ENCODE results near the gene ABI3BP. TPM values are rescaled to one million over a fixed set of nuclear protein-coding genes. Genes with fewer than 3 reads are reported as not detected.

Gene ABI3BP
- total RNA-seq, 1 experiment from 2014 or later = 0.15 TPM

- CTCF ChIA-PET = no interaction called here
- DNase-seq (ENCODE audit: low read depth, low spot score) (no peak), ATAC-seq (no peak)
- Histone ChIP-seq H3K4me3 (replicated peaks in 1 of 2; ENCODE audit: low read depth in 1 of 2, low read length in 2 of 2) (no peak overlapping the region), H3K4me2 (ENCODE audit: low read length) (no peak overlapping the region), H3K9ac (ENCODE audit: low read length) (no peak overlapping the region), H2AFZ (ENCODE audit: low read depth, low read length, poor library complexity, severe bottlenecking) (no peak overlapping the region), H3K9me2 (ENCODE audit: insufficient read depth) (no peaks in the 10 kb centered on the region), H4K20me1 (ENCODE audit: insufficient read depth) (no peaks in the 10 kb centered on the region), H3K79me2 (ENCODE audit: insufficient read depth, low read length) (no peaks in the 10 kb centered on the region), H3K36me3 (ENCODE audit: control insufficient read depth in 1 of 2, insufficient read depth in 2 of 2, low read length in 2 of 2) (no peaks in the 10 kb centered on the region), H3K9me3 (ENCODE audit: control insufficient read depth in 1 of 2, insufficient read depth in 1 of 2, low read depth in 1 of 2, low read length in 2 of 2) (no peaks in the 10 kb centered on the region), H3K4me1 (ENCODE audit: control insufficient read depth in 1 of 2, insufficient read depth in 2 of 2, low read length in 2 of 2) (no peaks in the 10 kb centered on the region), H3K27ac (ENCODE audit: low read depth, low read length) (no peak overlapping the region), H3K27me3 (ENCODE audit: insufficient read depth, low read length) (no peaks in the 10 kb centered on the region)
- TF ChIP-seq, protein P1, sequence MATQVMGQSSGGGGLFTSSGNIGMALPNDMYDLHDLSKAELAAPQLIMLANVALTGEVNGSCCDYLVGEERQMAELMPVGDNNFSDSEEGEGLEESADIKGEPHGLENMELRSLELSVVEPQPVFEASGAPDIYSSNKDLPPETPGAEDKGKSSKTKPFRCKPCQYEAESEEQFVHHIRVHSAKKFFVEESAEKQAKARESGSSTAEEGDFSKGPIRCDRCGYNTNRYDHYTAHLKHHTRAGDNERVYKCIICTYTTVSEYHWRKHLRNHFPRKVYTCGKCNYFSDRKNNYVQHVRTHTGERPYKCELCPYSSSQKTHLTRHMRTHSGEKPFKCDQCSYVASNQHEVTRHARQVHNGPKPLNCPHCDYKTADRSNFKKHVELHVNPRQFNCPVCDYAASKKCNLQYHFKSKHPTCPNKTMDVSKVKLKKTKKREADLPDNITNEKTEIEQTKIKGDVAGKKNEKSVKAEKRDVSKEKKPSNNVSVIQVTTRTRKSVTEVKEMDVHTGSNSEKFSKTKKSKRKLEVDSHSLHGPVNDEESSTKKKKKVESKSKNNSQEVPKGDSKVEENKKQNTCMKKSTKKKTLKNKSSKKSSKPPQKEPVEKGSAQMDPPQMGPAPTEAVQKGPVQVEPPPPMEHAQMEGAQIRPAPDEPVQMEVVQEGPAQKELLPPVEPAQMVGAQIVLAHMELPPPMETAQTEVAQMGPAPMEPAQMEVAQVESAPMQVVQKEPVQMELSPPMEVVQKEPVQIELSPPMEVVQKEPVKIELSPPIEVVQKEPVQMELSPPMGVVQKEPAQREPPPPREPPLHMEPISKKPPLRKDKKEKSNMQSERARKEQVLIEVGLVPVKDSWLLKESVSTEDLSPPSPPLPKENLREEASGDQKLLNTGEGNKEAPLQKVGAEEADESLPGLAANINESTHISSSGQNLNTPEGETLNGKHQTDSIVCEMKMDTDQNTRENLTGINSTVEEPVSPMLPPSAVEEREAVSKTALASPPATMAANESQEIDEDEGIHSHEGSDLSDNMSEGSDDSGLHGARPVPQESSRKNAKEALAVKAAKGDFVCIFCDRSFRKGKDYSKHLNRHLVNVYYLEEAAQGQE (IDR thresholded peaks at IDR 0.05; ENCODE audit: low read depth) = no peak
- no peak for TF ChIP-seq RAD21 (IDR thresholded peaks at IDR 0.05; ENCODE audit: low read depth)
- TF ChIP-seq JUND (IDR thresholded peaks at IDR 0.05) = no peak
- POLR2A ChIA-PET = no interaction called here
- RAD21 ChIA-PET (ENCODE audit: low non-redundant PET in 1 of 2, low total read pairs in 2 of 2, uncharacterized antibody in 2 of 2, unreplicated experiment in 2 of 2) = no interaction called here
- intact Hi-C loops (cut with micrococcal nuclease) = no loop called here
- BruUV-seq (replicated peaks) = no TSS peak
These were observed 162.3 kb downstream of the ABI3BP start for GRCh38 chr3:100830931-100831330.

GRCh38 chr3:100825574-100825973, 167.6 kb downstream of the ABI3BP start:
- no peaks in the 10 kb centered on the region for H3K9me3 ChIP-seq (ENCODE audit: control insufficient read depth in 1 of 2, insufficient read depth in 1 of 2, low read depth in 1 of 2, low read length in 2 of 2)
- ChIA-PET RAD21 (ENCODE audit: low non-redundant PET in 1 of 2, low total read pairs in 2 of 2, uncharacterized antibody in 2 of 2, unreplicated experiment in 2 of 2) (no interaction called here), POLR2A (no interaction called here), CTCF (no interaction called here)
- H3K36me3 ChIP-seq (ENCODE audit: control insufficient read depth in 1 of 2, insufficient read depth in 2 of 2, low read length in 2 of 2) = no peaks in the 10 kb centered on the region
- no peak overlapping the region for H3K9ac ChIP-seq (ENCODE audit: low read length)
- intact Hi-C loops (cut with micrococcal nuclease) = no loop called here
- no peaks in the 10 kb centered on the region for H3K79me2 ChIP-seq (ENCODE audit: insufficient read depth, low read length)
- H3K4me3 ChIP-seq (replicated peaks in 1 of 2; ENCODE audit: low read depth in 1 of 2, low read length in 2 of 2) = no peak overlapping the region
- no peaks in the 10 kb centered on the region for H3K27me3 ChIP-seq (ENCODE audit: insufficient read depth, low read length)
- no peak overlapping the region for H2AFZ ChIP-seq (ENCODE audit: low read depth, low read length, poor library complexity, severe bottlenecking)
- H3K9me2 ChIP-seq (ENCODE audit: insufficient read depth) = no peaks in the 10 kb centered on the region
- H3K4me2 ChIP-seq (ENCODE audit: low read length) = no peak overlapping the region
- no TSS peak for BruUV-seq (replicated peaks)
- no peaks in the 10 kb centered on the region for H3K4me1 ChIP-seq (ENCODE audit: control insufficient read depth in 1 of 2, insufficient read depth in 2 of 2, low read length in 2 of 2)
- H3K27ac ChIP-seq (ENCODE audit: low read depth, low read length) = no peak overlapping the region
- H4K20me1 ChIP-seq (ENCODE audit: insufficient read depth) = no peaks in the 10 kb centered on the region
- no peak for ATAC-seq
- TF ChIP-seq ZFX (IDR thresholded peaks at IDR 0.05) = no peak
- no peak for DNase-seq (ENCODE audit: low read depth, low spot score)
